Measurements from ENCODE around the gene SSBP3.

The SSBP3 gene

DNA sequence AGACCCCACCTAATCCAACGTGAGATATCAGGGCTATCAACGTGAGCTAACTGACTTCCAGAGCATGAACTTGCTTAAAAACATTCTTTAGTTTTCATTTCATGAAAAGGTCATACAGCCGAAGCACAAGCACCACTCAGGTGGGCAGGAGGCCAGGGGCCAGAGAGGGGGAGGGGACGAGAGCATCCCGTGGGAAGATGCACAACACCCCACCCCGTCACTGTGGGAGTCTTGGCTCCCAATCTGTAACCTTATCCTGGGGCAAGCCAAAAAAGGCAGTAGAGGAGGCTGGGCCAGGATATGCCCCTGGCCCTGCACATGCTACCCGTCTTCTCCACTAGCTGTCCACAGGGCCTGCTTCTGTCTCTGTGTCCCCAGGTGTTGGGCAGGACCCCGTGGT, 31.4 kb downstream of the SSBP3 start:
- TF ChIP-seq, protein P1, sequence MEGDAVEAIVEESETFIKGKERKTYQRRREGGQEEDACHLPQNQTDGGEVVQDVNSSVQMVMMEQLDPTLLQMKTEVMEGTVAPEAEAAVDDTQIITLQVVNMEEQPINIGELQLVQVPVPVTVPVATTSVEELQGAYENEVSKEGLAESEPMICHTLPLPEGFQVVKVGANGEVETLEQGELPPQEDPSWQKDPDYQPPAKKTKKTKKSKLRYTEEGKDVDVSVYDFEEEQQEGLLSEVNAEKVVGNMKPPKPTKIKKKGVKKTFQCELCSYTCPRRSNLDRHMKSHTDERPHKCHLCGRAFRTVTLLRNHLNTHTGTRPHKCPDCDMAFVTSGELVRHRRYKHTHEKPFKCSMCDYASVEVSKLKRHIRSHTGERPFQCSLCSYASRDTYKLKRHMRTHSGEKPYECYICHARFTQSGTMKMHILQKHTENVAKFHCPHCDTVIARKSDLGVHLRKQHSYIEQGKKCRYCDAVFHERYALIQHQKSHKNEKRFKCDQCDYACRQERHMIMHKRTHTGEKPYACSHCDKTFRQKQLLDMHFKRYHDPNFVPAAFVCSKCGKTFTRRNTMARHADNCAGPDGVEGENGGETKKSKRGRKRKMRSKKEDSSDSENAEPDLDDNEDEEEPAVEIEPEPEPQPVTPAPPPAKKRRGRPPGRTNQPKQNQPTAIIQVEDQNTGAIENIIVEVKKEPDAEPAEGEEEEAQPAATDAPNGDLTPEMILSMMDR (IDR thresholded peaks at IDR 0.05; ENCODE audit: low read length, missing control alignments): no peak
- no peak for DNase-seq (ENCODE audit: low read depth)
- no peak overlapping the region for H3K4me3 ChIP-seq (replicated peaks; ENCODE audit: low read depth, low read length)

DNA sequence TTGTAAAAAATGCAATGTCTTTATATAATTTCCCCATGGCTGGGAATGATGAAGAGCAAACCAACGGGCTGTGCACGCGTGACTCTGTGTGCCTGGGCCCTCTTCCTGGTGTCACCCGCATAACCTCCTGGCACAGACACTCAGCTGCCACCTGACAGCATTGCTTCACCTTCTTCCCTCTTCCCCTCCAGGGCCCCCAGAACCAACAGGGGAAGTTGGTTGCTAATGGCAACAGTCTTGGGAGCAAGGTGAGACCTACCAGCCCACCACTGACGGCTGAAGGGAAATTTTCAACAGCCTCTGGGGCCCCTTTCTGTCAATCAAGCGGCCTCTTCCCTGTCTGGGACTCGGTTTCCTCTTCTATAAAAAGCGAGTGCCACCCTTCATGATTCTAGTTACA, 33.2 kb downstream of the SSBP3 start:
- TF ChIP-seq, protein P1 (IDR thresholded peaks at IDR 0.05; ENCODE audit: low read length, missing control alignments): no peak
- no peak overlapping the region for H3K4me3 ChIP-seq (replicated peaks; ENCODE audit: low read depth, low read length)
- DNase-seq (ENCODE audit: low read depth): no peak

DNA sequence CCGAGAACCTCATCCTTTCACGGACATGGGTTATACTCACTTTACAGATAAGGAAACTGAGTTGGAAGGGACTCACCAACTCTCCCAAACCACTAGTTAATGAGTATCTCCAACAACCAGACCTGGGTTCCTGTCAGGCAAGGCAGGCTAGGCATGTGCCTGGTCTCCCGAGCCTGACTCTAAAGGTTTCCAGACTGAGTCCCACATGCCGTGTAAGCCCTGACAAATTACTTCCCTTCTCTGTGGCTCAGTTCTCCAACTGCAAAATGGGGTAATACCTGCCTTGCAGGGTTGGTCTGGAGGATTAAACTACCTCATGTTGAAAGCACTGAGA, 34.3 kb downstream of the SSBP3 start:
- no peak overlapping the region for H3K4me3 ChIP-seq (replicated peaks; ENCODE audit: low read depth, low read length)
- no peak for DNase-seq (ENCODE audit: low read depth)
- TF ChIP-seq, protein P1 (IDR thresholded peaks at IDR 0.05; ENCODE audit: low read length, missing control alignments): no peak

DNA sequence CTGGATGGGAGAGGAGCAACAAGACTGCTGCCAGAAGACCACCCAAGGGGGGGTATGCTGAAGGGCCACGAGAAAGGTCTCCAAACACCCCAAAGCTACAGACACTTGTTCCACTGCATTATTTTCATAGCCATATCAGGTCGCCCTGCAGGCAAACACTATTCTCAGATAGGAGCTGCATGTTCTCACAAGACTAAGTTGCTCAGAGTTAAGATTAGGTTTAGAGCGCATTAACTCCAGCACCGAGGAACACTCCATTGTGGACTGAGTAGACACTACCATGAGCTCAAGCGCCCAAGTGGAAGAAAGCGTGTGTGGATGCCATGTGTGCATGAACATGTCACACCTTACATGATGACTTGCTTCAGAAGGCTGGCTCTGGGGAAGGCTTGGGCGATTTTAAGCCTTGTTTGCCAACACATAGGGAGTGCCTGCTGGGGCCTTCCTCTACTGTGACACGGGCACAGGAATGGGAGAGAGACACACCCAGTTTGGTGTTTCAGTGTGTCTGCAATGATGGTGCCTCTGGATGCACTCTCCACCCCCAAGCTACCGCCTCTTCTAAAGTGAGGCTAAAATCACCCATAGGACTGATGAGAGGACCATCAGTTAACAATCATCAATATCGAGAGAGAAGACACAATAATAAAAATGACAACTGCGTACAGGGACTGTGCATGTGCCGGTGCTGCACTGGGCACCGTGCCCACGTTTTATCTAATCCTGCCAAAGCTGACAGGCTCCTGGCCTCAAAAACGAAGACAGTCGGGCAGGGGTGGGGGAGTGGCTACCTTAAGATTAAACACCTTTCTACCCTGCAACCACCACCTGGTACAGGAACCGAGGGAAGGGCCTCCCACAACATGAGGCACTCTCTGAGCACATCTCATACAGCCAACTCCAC, 34.9 kb downstream of the SSBP3 start:
- TF ChIP-seq, protein P1 (IDR thresholded peaks at IDR 0.05; ENCODE audit: low read length, missing control alignments): no peak
- H3K4me3 ChIP-seq (replicated peaks; ENCODE audit: low read depth, low read length): no peak overlapping the region
- DNase-seq (ENCODE audit: low read depth): no peak

DNA sequence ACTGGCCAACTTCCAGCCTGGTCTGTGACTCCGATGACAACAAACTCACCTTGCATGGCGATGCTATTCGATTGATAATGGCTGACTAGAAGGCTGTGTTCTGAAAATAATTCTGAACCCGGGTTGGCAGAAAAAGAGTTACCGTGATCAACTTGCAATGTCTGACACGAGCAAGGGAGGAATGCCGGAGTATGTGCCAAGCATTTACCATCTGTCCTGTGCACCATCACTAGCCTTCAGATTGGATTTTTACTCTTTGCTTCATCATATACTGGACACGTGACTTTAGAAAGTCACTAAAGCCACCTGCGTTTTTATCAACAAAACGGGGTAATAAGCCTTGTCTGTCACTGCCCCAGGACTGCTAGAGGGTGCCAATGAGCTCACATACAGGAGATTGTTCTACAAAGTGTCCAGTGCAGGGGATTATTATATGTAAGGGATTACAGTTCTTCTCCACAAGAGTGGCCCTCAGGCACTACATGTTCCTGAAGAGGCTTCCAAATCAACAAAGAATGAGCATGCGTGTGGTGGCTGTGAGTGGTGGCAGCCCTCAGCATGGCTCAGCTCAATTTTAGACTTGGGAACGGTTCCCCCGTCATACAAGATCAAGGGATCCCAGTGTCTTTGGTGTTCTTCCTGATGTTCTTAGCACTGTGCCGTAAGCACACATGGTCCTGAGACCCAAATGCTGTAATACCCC, 35.8 kb downstream of the SSBP3 start:
- DNase-seq (ENCODE audit: low read depth): no peak
- H3K4me3 ChIP-seq (replicated peaks; ENCODE audit: low read depth, low read length): no peak overlapping the region
- TF ChIP-seq, protein P1 (IDR thresholded peaks at IDR 0.05; ENCODE audit: low read length, missing control alignments): no peak

DNA sequence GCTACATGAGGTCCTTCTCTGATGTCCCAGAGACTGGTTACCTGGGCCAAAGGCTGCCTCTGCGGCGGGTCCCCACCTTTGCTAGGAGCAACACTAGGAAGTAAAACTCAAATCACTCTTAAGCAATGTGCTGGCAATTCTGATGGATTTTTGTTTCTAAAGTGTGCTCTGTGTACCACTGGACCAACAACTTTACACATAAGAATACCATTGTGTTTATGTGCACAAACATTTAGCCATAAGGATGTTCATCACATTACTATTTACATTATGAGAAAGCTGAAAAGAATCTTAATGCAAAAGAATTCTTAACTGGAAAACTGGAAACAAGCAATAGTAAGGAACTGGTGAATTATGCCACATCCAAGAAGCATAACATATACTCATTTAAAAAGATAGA, 38.6 kb downstream of the SSBP3 start:
- H3K4me3 ChIP-seq (replicated peaks; ENCODE audit: low read depth, low read length): no peak overlapping the region
- TF ChIP-seq, protein P1 (IDR thresholded peaks at IDR 0.05; ENCODE audit: low read length, missing control alignments): no peak
- DNase-seq (ENCODE audit: low read depth): no peak

Measured in fibroblast of pulmonary artery (primary cell).